GM18868 (cell line): Measurements from ENCODE around the gene RAMACL.

ENCODE experiments used
- ATAC-seq: cut with Tn5 transposase; IDR thresholded peaks from one replicate; pipeline ENCODE4 v1.9.1; 2021; ENCODE audit warnings: mild to moderate bottlenecking, moderate library complexity; ENCODE audit not compliant: unreplicated experiment

Gene RAMACL

DNA sequence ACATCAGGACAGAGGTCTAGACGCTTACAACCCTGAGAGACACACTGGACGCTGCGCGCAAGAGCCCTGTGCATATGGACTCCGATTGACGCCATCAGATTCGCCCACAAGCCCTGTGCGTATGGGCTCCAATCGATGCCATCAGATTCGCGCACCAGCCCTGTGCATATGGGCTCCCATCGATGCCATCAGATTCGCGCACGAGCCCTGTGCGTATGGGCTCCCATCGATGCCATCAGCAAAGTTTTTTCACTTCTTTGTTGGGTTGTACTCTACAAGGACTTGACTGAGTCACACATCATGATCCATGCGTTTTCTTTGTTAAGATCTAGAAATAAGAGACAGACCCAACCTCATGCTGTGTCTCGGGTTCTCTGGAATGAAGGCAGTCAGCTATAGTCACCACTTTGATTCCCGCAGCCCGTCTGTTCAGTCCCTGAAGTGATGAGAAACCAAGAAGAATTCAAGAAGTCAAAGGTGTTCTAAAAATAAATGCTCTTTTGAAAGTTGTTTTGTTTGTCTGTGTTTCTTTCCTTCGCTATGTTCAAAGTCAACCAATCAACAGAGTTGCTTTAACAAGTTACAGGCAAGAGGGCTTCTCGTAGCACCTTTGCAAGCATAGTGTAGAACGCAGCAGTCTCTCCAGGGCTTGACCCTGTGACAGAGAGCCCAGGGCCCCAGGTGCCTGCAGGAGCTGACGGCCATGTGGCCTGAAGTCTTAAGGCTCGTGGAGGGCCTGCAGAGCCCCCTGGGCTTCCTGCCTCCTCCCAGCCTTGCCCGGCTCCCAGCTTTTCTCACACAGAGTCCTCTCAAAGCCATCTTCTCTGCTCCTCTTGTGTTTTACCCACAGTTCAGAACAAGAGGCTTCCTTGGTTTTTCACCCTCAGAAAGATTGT is 32.6 kb upstream of the RAMACL start:
- ATAC-seq: no peak

DNA sequence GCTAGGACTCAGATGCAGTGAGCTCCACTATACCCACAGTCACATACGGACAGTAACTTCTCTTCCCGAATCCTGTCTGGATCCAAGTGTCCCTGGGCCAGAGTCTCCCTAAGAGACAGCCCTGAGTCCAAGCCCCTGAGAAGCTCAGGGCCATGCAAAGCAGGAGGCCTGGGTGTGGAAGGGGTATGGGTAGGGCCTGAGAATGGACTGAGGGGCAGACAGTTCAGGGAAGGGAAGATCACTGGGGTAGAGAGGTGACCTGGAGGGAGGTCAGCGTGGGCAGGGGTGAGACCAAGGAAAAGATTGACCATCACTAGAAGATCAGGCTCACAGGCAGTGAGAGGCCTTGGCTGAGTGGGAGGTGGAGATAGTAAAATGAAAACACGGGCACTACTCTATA is 31.8 kb upstream of the RAMACL start:
- ATAC-seq: no peak

DNA sequence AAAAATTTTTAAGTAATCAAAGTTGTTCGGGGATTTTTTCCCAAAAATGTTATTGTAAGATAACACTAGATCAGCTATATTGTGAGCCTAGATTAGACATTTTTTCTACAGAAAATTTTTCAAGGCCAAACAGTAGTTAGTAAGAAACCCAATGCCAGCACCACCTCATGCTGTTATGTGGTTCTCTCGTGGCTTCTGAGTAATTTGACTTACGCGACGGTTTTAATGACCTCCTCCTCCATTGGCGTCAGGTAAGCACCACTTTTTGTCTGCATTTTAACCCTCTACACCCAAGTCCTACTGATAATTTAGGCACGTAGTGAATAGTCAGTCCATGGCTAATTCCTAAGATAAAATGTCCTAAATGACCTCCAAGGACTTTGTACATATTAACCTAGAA is 30.9 kb upstream of the RAMACL start:
- ATAC-seq: no peak

DNA sequence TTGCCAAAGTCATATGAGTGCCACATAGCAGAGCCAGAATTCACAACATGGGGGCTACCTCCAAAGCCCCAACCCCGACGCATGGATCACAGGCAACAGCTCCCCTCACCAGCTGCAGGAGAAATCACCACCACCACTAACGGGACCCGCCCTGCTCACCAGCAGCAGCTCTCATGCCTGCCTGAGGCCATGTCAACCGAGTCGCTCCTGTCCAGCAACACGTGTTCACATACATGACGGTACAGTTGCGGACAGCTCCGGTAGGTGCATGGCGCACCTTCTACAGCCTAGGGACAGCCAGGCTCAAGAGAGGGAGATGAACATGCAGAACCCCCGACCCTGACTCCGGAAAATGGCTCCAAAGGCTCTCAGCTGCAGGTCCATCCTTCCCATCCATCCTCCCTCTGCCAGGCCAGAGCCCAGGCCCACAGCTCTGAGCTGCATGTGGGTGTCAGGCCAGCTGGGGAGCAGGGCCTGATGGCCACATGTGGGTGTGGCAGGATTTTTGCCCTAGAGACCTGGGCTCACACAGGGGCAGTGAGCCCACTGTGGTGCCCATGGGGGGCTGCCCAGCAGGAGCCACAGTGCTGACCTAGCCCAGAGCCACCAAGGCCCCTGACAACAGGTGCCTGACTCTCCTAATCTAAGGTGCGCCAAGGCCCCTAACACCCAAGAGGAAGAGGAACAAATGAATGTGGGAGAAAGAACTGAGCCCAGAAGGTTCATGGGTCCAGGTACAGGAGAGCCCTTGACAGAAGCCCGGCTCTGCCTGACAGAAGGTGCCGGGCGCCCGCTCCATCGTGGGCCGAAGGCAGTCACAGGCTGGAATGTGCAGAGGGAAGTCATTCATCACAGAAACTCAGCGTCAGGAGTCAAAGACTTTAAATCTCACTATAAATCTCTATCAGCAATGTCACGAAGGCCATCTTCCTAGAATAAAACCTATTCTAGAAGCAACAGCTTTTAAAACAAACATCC is 30.1 kb upstream of the RAMACL start:
- ATAC-seq: no peak

DNA sequence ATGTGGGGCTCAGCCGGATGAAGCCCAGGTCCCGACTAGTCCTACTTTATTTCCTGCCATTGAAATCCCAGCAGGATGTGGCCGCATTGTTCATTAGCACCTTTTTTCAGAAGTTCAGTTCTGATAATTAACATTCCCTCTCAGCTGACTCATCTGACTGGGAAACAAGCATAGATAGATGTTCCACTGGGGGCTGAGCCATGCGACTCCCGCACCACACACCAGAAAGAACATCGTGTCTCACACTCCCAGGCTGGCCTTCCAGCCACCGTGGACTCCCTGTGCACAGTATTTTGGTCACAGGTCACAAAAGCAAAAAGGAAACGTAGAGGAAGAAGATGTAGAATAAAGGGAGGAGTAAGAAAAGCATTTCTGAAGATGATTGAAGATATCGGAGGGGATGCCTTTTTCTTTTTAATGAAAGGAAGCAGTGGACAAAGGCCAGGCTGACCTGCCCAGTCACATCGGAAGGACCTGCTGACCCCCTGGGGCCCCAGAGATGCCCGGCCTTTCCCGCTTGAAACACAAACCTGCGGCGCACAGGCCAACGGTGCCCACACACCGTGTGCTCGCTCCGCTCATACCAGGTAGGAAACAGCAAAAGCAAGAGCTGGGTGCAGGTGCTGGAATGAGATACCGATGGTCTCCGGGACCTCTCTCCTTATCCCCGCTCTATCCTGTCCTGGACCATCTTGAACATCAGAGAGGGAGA is 28.7 kb upstream of the RAMACL start:
- no peak for ATAC-seq

DNA sequence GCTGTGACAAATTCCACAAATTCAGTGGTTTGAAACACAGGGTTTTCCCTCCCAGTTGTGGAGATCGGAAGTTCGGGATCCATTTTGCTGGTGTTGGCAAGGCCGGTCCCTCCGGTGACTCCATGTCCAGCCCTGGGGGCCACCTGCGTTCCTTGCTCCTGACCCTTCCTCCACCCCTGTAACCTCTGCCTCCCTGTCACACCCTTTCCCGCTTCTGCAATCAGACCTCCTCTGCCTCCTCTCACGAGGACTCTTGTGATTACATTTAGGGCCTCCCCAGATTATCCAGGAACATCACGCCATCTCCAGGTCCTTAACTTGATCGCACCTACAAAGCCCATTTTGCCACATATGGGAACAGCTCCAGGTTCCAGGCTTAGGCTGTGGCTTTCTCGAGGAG is 28.1 kb upstream of the RAMACL start:
- no peak for ATAC-seq

DNA sequence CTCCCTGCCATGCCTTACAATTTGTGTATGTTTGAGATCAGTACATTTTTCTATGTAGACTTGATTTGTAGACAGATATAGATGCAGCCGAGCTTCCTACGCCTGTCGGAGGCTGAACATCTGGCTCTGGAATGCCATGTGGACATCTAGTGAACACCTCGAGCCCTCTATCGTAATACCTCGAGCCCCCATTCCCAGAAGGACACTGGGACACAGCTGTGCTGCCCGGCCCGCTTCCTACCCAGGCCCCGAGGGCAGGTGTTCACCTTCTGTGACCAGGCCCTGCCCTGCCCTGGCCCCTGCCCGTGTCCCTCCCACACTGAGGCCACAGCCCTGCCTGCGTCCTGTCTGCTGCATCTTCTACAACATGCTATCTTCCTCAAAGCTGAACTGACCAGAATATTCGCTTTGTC is 27.7 kb upstream of the RAMACL start:
- no peak for ATAC-seq

DNA sequence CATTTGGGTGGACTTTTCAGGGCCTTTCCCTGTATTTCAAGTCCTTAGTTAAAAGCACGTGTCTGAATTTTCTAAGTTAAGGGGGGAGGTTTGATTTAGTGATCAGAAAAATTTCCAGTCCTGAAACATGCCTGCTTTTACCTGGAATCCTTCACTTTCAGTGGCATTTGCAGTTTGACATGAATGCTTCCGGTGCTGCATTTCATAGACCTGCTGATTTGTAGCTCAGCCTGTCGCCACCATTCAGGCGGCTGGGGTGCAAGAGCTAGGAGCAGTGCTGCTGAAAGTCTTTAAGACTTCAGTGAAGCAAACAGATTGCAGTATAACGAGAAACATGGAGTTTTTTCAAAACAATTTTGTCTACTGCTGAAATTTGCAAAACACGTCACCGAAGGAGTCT is 26.5 kb upstream of the RAMACL start:
- ATAC-seq: no peak

DNA sequence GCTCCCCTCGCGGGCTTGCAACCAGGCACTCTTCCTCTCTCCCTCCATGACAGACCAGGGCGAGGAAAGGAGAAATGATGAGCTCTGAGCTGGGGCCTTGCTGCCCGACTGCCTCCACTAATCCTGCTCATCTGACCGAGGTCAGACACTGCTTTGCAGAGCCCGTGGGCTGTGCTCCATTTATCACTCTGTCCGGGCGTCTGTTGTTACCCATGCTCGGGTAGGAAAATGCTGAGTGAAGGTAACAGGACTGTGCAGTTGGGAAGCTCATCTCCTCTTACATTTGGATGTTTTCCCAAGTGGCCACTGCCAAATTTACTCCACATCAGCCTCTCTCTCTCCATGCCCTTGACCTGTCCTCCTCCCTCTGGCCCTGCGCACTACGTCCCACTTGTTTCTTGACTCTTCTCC is 26.0 kb upstream of the RAMACL start:
- no peak for ATAC-seq

DNA sequence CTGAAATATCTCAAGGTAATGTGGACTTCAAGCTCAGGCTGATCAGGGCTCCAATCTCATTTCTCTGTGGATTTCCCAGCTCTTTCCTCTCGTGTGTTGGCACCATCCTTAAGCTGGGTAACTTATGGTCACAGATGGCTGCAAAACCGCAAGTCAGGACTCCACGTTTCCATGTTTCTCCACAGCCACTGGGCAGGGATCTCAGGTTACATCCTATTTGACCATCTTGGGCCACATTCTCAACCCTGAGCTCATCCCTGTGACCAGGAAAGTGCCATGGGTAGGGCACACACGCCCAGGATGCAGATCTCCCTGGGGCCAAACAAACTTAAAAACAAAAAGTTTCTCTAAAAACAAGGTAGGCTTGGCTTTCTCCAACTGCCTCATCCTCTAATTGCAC is 25.2 kb upstream of the RAMACL start:
- no peak for ATAC-seq

DNA sequence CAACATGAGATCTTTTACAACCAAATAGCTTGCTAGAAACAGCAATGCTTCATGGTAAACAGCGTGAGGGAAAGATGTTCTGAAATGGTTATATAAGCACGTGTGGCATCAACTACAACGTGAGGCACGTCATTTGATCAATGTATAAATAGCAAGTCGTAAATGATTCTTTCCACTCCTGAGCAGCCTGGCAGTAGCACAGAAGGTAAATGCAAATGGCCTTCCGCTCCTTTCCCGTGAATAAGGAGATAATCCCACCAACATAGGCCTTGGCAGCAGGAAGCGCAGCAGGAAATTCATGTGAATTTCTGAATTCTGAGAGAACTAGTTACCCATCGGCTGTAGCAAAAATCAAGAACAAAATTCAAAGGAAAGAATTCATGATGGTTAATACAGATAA is 23.6 kb upstream of the RAMACL start:
- ATAC-seq: no peak

DNA sequence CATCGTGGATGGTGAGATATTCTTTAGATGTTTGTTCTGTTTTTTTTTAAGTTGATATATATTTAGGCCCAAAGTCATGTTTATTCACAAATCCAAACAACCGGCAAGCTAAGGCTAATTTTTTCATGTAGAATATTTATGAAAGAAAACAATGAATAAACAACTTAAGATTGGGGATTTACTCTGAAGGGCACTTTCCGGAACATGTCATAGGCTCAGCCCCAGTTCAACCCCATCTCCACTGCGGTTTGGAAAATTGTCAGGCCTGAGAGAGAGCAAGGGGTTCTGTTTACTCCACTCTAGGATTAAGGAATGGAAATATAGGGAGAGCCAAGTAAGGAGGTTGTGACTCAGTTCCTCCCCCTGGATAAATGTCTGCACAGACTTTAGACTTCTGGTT is 22.3 kb upstream of the RAMACL start:
- ATAC-seq: no peak

DNA sequence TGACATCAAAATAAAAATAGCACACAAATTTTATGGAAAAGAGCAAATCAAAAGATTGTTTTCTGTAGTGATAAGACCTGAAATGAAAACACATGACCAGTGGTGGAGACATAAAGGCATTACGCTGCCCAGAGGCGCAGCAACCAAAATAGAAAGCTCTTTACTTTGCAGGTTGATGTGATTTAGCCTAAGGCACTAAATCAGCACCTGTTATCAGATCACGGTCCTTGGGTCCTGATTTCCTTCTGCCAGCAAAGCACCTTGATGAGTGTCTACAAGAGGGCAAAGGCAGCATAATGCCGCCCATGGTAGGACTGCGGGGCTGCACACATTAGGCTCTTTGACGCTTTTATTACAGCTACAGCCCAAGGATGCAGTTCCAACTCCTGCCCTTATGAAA is 19.3 kb upstream of the RAMACL start:
- no peak for ATAC-seq

DNA sequence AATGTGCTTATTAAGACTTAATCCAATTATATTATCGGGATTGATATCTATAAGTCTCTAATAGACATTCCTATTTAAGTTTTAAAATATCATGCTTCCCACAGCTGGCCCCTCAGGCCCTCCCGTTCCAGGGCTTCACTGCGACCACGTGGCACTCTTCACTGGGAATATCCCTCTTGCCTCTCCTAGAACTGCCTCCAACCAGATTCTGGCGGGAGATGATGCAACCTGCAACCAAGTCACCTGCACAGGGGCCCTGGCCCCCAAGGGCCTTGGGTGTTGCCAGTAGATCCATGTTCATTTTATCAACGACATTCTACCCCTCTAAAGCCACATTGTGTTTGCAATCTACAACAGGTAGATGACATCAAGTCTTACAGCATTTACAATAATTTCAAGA is 18.4 kb upstream of the RAMACL start:
- no peak for ATAC-seq

DNA sequence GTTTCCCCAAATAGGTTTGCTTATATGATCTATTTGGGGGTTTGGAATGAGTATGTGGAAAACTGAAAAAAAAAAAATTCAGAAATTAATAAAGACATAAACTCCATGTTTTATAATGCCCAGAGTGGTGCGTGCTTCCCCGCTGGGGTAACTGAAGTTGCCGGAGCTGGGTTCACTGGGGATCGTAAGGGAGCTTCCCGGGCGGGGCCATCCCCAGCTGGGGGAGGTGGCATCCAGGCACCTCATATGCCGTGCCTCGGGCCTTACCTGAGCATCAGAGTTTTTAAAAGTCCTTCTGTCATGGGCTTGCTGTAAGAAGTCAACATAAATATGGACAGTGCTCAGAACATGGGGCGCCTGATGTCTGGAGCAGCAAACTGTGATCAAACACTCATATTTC is 17.9 kb upstream of the RAMACL start:
- ATAC-seq: no peak

DNA sequence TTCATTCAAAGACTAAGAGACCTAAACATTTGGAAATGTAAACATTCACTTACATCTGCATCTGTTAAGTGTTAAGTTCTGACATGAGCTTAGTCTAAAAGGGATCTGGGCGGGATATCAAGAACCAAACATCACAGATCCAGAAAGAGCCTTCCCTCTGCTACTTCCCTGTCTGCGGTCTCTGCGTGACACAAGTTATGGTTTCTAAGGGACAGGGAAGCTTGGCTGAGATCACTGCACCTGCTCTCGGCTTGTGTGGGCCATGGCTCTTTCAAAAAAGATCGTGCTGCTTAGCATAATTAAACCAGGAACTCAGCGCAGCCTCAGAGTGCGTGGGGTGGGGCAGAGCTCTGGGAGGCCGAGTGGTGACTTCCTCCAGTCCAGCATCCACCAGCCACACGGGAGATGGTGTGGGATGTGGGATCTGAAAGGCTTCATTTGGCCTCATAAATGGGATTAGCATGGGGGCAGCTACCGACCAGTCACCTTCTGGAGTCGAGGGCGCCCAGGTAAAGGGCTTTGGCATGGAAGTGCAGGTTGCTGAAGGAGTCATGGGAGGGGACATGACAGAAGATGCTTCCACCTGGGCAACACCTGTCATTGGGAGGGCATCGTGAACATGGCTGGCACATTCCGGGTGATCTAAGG is 16.7 kb upstream of the RAMACL start:
- ATAC-seq: no peak

DNA sequence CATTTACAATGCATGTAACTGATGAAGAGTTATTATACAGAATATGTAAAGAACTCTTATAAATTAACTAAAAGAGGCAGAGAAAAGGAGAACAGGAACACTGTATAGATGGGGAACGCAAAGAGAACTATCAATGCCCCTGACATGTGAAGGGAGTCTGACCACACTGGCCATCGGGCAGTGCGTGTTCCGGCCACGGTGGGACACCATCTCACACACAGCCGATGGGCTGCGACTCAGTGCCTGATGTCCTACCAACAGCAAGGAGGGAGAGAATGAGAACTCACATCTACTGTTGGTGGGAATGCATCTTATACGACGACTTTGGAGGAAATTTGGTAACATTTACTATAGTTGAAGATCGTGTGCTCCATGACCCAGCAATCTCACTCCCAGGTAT is 15.5 kb upstream of the RAMACL start:
- ATAC-seq: no peak

DNA sequence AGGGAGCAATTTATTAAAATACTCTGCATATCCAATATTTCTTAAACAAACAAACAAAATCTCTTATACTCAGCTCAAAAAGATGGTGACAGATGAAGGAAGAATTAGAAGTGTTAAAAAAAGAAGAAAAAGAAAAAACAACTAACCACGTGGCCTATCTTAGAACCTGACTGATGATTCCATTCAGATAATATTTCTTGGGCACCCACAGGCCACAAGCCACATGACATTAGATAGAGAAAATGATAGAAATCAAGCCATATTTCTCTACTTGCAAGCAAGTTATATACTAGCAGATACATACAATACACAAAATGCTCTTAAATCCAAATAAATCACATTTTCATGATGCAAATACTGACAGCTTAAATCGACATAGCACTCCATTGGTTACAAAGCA is 14.5 kb upstream of the RAMACL start:
- ATAC-seq: no peak

DNA sequence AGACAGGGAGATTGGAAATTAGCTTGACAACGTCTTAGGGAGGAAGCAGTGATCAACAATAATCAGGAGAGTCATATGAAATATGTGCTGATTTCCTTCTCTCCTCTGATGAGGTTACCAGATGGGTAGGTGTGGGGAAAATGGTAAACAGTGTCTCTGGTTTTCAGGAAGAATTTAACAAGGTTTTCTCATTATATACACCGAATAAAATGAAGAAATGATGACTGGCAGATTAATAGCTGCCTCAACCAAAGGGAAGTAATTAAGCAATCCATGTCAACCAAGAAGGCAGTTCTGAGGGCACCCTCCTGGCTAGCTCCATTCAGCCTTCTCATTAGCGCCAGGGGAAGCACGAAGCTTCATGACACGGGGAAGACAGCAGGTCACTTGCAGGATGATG is 12.7 kb upstream of the RAMACL start:
- ATAC-seq: no peak

DNA sequence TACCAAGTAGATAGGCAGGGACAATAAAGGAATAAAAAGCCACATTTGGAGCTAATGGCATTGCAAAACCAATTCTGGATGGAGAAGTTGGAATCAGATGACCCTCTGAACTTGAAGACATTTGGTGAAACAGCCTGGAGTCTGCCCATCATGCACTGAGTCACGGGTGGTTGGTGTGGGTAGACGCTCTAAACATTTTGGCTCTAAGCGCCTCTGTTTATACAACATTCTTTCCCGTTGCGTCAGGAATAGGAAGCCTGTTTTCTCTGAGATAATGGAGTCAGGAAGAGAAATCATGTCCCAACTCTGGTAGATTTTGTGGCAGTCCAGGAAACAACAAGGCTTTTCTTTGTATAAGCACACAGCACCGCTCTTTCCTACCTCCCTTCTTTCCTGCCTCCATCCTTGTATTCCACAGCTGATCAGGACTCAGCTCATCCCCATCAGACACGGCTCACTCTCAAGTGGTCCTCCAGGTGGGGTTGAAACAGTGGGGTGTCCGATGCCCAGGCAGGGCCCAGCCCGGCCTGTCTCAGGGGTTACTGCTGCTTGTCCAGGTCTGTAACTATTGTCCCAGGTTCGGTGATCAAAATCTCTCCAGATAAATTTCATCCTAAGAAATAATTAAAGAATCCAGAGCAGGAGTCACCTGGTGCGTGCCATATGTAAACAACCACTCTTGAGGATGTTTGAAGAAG is 12.1 kb upstream of the RAMACL start:
- ATAC-seq: no peak
